NCI-H2081 treated with DMSO at 0.1 percent for 48 hours (cell line): Measurements from ENCODE around the gene REV3L.
"Not testable (repeated sequence)": the region's sequence is repeated elsewhere in the genome, so short reads cannot be mapped to it uniquely, and the experiment has no call there.

Experiments used
- DNase-seq: peaks from one replicate; lab custom pipeline; 2025; lab: John Stamatoyannopoulos, UW

The REV3L gene

GRCh38 chr6:111482959-111483735 is at the start of gene REV3L:
Gene REV3L, minus strand, starts transcription at chr6:111483218. Its CDS starts 330 bp downstream, at chr6:111482888.
- DNase-seq, result no peak

- DNase-seq, result no peak
Observed at GRCh38 chr6:111531185-111531584, 48.2 kb upstream of the REV3L start.

- DNase-seq, result no peak
Observed at GRCh38 chr6:111530667-111531066, 47.6 kb upstream of the REV3L start.

GRCh38 chr6:111530218-111530617 is 47.2 kb upstream of the REV3L start:
- no peak for DNase-seq

GRCh38 chr6:111527367-111527766 is 44.3 kb upstream of the REV3L start:
- DNase-seq, result no peak

- no peak for DNase-seq
Observed at GRCh38 chr6:111524735-111525134, 41.7 kb upstream of the REV3L start.

GRCh38 chr6:111524252-111524651 is 41.2 kb upstream of the REV3L start:
- no peak for DNase-seq

GRCh38 chr6:111523484-111524167 is 40.6 kb upstream of the REV3L start:
- DNase-seq, result no peak

- DNase-seq, result no peak
Observed at GRCh38 chr6:111522393-111523020, 39.5 kb upstream of the REV3L start.

GRCh38 chr6:111521497-111522270 is 38.7 kb upstream of the REV3L start:
- DNase-seq, result no peak

GRCh38 chr6:111520524-111520923 is 37.5 kb upstream of the REV3L start:
- no peak for DNase-seq

- no peak for DNase-seq
Observed at GRCh38 chr6:111517965-111518364, 34.9 kb upstream of the REV3L start.

GRCh38 chr6:111515259-111515658 is 32.2 kb upstream of the REV3L start:
- no peak for DNase-seq

GRCh38 chr6:111514531-111514930 is 31.5 kb upstream of the REV3L start:
- DNase-seq, result not testable (repeated sequence)

GRCh38 chr6:111507219-111507618 is 24.2 kb upstream of the REV3L start:
- not testable (repeated sequence) for DNase-seq

- DNase-seq, result not testable (repeated sequence)
Observed at GRCh38 chr6:111505498-111505897, 22.5 kb upstream of the REV3L start.

- DNase-seq, result no peak
Observed at GRCh38 chr6:111503660-111504059, 20.6 kb upstream of the REV3L start.

- no peak for DNase-seq
Observed at GRCh38 chr6:111503194-111503593, 20.2 kb upstream of the REV3L start.

- DNase-seq, result no peak
Observed at GRCh38 chr6:111502154-111502553, 19.1 kb upstream of the REV3L start.

GRCh38 chr6:111499269-111499793 is 16.3 kb upstream of the REV3L start:
- no peak for DNase-seq

- DNase-seq, result no peak
Observed at GRCh38 chr6:111494951-111495635, 12.1 kb upstream of the REV3L start.
